Keratinocyte (primary cell): Measurements from ENCODE around the gene LRPPRC. TPM values are rescaled to one million over a fixed set of nuclear protein-coding genes. Genes with fewer than 3 reads are reported as not detected.
A peak's percentile ranks its signal among the peaks of the same experiment; 100 is the strongest.

Experiments used
- DNase-seq: peaks from one replicate; pipeline ENCODE4 v3.0.0-alpha.2; 2011; ENCODE audit warnings: low read depth, missing footprints, low spot score
- FAIRE-seq: peaks from 2 replicates; lab custom pipeline; 2011; peaks lifted over from hg19 to GRCh38; lab: Jason Lieb, UNC
- H2AFZ ChIP-seq: 2 replicates; pipeline ENCODE4 v1.6.0; 2012; ENCODE audit warnings: low read length, control low read depth, inconsistent platforms; ENCODE audit not compliant: control insufficient read depth
- H3K27ac ChIP-seq: 2 replicates; pipeline ENCODE4 v1.5.1; 2011; ENCODE audit warnings: low read length; ENCODE audit not compliant: control insufficient read depth, insufficient read depth
- H3K27me3 ChIP-seq: 3 replicates; pipeline ENCODE4 v1.6.0; 2011; ENCODE audit warnings: low read length; ENCODE audit not compliant: control insufficient read depth, insufficient read depth; ENCODE audit errors: extremely low read depth
- H3K36me3 ChIP-seq, 2 experiments: 2 replicates in 1 of 2; 3 replicates in 1 of 2; pipeline ENCODE4 v1.5.1; 2011; ENCODE audit warnings: low read length in 2 of 2, mild to moderate bottlenecking in 1 of 2; ENCODE audit not compliant: control insufficient read depth in 2 of 2, insufficient read depth in 2 of 2; ENCODE audit errors: extremely low read depth in 1 of 2
- H3K4me1 ChIP-seq: 3 replicates; pipeline ENCODE4 v1.5.1; 2011; ENCODE audit warnings: low read length; ENCODE audit not compliant: control insufficient read depth, insufficient read depth; ENCODE audit errors: extremely low read depth
- H3K4me2 ChIP-seq: 3 replicates; pipeline ENCODE4 v1.6.0; 2011; ENCODE audit warnings: low read depth, low read length; ENCODE audit not compliant: control insufficient read depth, insufficient read depth; ENCODE audit errors: extremely low read depth
- H3K4me3 ChIP-seq, 3 experiments: fragments of 200-600 bp in 1 of 3; sonication (generic) in 1 of 3; 2 replicates in 2 of 3; 3 replicates in 1 of 3; pipeline ENCODE4 v1.5.1; 2011 to 2016; ENCODE audit warnings: low read length in 3 of 3, mild to moderate bottlenecking in 3 of 3, control low read depth in 2 of 3, inconsistent platforms in 1 of 3, low read depth in 1 of 3, mixed read lengths in 1 of 3, mixed run types in 1 of 3, moderate library complexity in 1 of 3; ENCODE audit not compliant: control insufficient read depth in 2 of 3, insufficient read depth in 2 of 3; ENCODE audit errors: extremely low read depth in 1 of 3
- H3K79me2 ChIP-seq: 2 replicates; pipeline ENCODE4 v1.6.0; 2012; ENCODE audit warnings: low read length; ENCODE audit not compliant: control insufficient read depth, insufficient read depth
- H3K9ac ChIP-seq: 3 replicates; pipeline ENCODE4 v1.6.0; 2011; ENCODE audit warnings: low read length; ENCODE audit not compliant: control insufficient read depth, insufficient read depth; ENCODE audit errors: extremely low read depth
- H3K9me1 ChIP-seq: 3 replicates; pipeline ENCODE4 v1.6.0; 2011; ENCODE audit warnings: low read length; ENCODE audit not compliant: control insufficient read depth, insufficient read depth; ENCODE audit errors: extremely low read depth
- H3K9me3 ChIP-seq: 2 replicates; pipeline ENCODE4 v1.5.1; 2012; ENCODE audit warnings: low read depth, low read length; ENCODE audit not compliant: control insufficient read depth
- H4K20me1 ChIP-seq: 3 replicates; pipeline ENCODE4 v1.6.0; 2011; ENCODE audit warnings: low read length; ENCODE audit not compliant: control insufficient read depth, insufficient read depth; ENCODE audit errors: extremely low read depth
- CTCF ChIP-seq, 3 experiments: IDR thresholded peaks in 1 of 3; conservative IDR thresholded peaks in 1 of 3; optimal IDR thresholded peaks in 1 of 3; 2 replicates in 2 of 3; 3 replicates in 1 of 3; pipeline versions ENCODE3 to v1.5.1; 2011; ENCODE audit warnings: low read length in 3 of 3, mild to moderate bottlenecking in 3 of 3, moderate library complexity in 2 of 3, control low read depth in 1 of 3, inconsistent platforms in 1 of 3; ENCODE audit not compliant: insufficient read depth in 2 of 3; ENCODE audit errors: extremely low read depth in 1 of 3
- EZH2 ChIP-seq: IDR thresholded peaks from one replicate; pipeline ENCODE4 v1.6.1; 2012; ENCODE audit warnings: inconsistent platforms, mild to moderate bottlenecking, low read length, moderate library complexity
- dilution Hi-C: fragments of 300-500 bp; cut with MboI; formaldehyde crosslinking; loops from one replicate; pipeline ENCODE4 v1.7.0; 2020; ENCODE audit warnings: low sequenced_read_pairs; ENCODE audit not compliant: extremely low pct_ligation_motif_present
- polyA plus RNA-seq, 5 experiments: library from polyadenylated mRNA; depleted of rRNA in 3 of 5; stranded (reverse) in 3 of 5; stranded (forward) in 1 of 5; unstranded in 1 of 5; fragments of >200 nt; gene quantifications; 1 replicate in 1 of 5; 2 replicates in 3 of 5; 3 replicates in 1 of 5; pipeline versions ENCODE4 v1.2.1 to v1.2.3, GENCODE V29; 2011 to 2012; ENCODE audit warnings: missing spikeins in 2 of 5, low read depth in 1 of 5, low replicate concordance in 1 of 5

Gene LRPPRC
- polyA plus RNA-seq, 1 donor (not counting 4 experiments of a cell fraction or from before 2014, with no cell fraction given): 115 TPM

- FAIRE-seq (no peak), DNase-seq (no peak)
- Histone ChIP-seq H3K4me3 (no peak overlapping the region), H2AFZ (no peak overlapping the region), H3K79me2 (no peaks in the 10 kb centered on the region), H3K27me3 (no peaks in the 10 kb centered on the region), H3K9me1 (no peaks in the 10 kb centered on the region), H3K4me2 (no peak overlapping the region), H3K9me3 (no peaks in the 10 kb centered on the region), H3K4me1 (no peaks in the 10 kb centered on the region), H3K36me3 (peaks cover 17 to 30% of the 10 kb centered on the region in 2 experiments), H4K20me1 (peaks cover 2% of the 10 kb centered on the region), H3K27ac (no peak overlapping the region), H3K9ac (no peak overlapping the region)
- TF ChIP-seq EZH2: no peak
- no peak for TF ChIP-seq CTCF (optimal IDR thresholded peaks at IDR 0.05 in 1 of 3, IDR thresholded peaks at IDR 0.05 in 1 of 3, conservative IDR thresholded peaks at IDR 0.05 in 1 of 3; ENCODE audit: extremely low read depth in 1 of 3, insufficient read depth in 2 of 3, low read length in 3 of 3)
- dilution Hi-C loops: no loop called here
These were observed 101.0 kb downstream of the LRPPRC start for GRCh38 chr2:43894743-43895142.

GRCh38 chr2:43890855-43891254, 104.9 kb downstream of the LRPPRC start:
- H3K36me3 ChIP-seq: peaks cover 20 to 25% of the 10 kb centered on the region in 2 experiments
- peaks cover 2% of the 10 kb centered on the region for H4K20me1 ChIP-seq
- H3K4me3 ChIP-seq: no peak overlapping the region
- H3K79me2 ChIP-seq: no peaks in the 10 kb centered on the region
- H3K27me3 ChIP-seq: no peaks in the 10 kb centered on the region
- no peaks in the 10 kb centered on the region for H3K4me1 ChIP-seq
- no peak overlapping the region for H3K4me2 ChIP-seq
- DNase-seq: no peak
- peak; percentile 5 for FAIRE-seq
- no peak overlapping the region for H2AFZ ChIP-seq
- H3K9me3 ChIP-seq: no peaks in the 10 kb centered on the region
- TF ChIP-seq EZH2: no peak
- H3K9me1 ChIP-seq: peaks cover 3% of the 10 kb centered on the region
- dilution Hi-C loops: no loop called here
- no peak overlapping the region for H3K9ac ChIP-seq
- no peak overlapping the region for H3K27ac ChIP-seq

- no peak overlapping the region for H3K27ac ChIP-seq
- FAIRE-seq (no peak), DNase-seq (no peak)
- H2AFZ ChIP-seq: no peak overlapping the region
- dilution Hi-C loops: no loop called here
- peaks cover 3% of the 10 kb centered on the region for H3K9me1 ChIP-seq
- H3K9ac ChIP-seq: no peak overlapping the region
- no peak overlapping the region for H3K4me3 ChIP-seq
- no peak for TF ChIP-seq EZH2
- TF ChIP-seq CTCF (optimal IDR thresholded peaks at IDR 0.05 in 1 of 3, IDR thresholded peaks at IDR 0.05 in 1 of 3, conservative IDR thresholded peaks at IDR 0.05 in 1 of 3; ENCODE audit: extremely low read depth in 1 of 3, insufficient read depth in 2 of 3, low read length in 3 of 3): no peak
- H3K4me1 ChIP-seq: no peaks in the 10 kb centered on the region
- H3K4me2 ChIP-seq: no peak overlapping the region
- H3K9me3 ChIP-seq: no peaks in the 10 kb centered on the region
- peaks cover 17 to 21% of the 10 kb centered on the region in 2 experiments for H3K36me3 ChIP-seq
- H3K79me2 ChIP-seq: no peaks in the 10 kb centered on the region
- H4K20me1 ChIP-seq: no peaks in the 10 kb centered on the region
- H3K27me3 ChIP-seq: no peaks in the 10 kb centered on the region
These were observed 106.4 kb downstream of the LRPPRC start for GRCh38 chr2:43889416-43889815.
